Mesothelial cell of epicardium (in vitro differentiated cells): ENCODE measurements around the gene NIM1K. TPM values are rescaled to one million over a fixed set of nuclear protein-coding genes. Genes with fewer than 3 reads are reported as not detected.
"Not testable (repeated sequence)": the region's sequence is repeated elsewhere in the genome, so short reads cannot be mapped to it uniquely, and the experiment has no call there.

ENCODE experiments used
- DNase-seq, 2 experiments: peaks; one replicate each; pipeline ENCODE4 v3.0.0; 2021; ENCODE audit warnings: low spot score in 2 of 2; ENCODE audit not compliant: unreplicated experiment in 2 of 2
- H3K27ac Mint-ChIP-seq: 2 replicates; pipeline ENCODE4 v1.8.0; 2021; ENCODE audit warnings: mixed read lengths
- H3K27me3 Mint-ChIP-seq: 2 replicates; pipeline ENCODE4 v1.8.0; 2021; ENCODE audit warnings: low read depth, mixed read lengths
- H3K36me3 Mint-ChIP-seq: 2 replicates; pipeline ENCODE4 v1.8.0; 2021; ENCODE audit warnings: mixed read lengths
- H3K4me1 Mint-ChIP-seq: 2 replicates; pipeline ENCODE4 v1.8.0; 2021; ENCODE audit warnings: mixed read lengths
- H3K4me3 Mint-ChIP-seq: 2 replicates; pipeline ENCODE4 v1.8.0; 2021; ENCODE audit warnings: mild to moderate bottlenecking, moderate library complexity, mixed read lengths
- H3K9me3 Mint-ChIP-seq: 2 replicates; pipeline ENCODE4 v1.8.0; 2021; ENCODE audit warnings: mixed read lengths
- total RNA-seq: library from RNA; stranded (reverse); gene quantifications from 3 replicates; pipeline ENCODE4 v1.2.1, GENCODE V29; 2021
- TF ChIP-seq, protein P1 (sequence below): fragments of 200-600 bp; sonication (generic); IDR thresholded peaks from one replicate; pipeline ENCODE4 v1.5.0; 2021; ENCODE audit warnings: antibody characterized with exemption; ENCODE audit not compliant: unreplicated experiment

NIM1K gene
- total RNA-seq, 1 donor from 2014 or later = 0.22 TPM

DNA sequence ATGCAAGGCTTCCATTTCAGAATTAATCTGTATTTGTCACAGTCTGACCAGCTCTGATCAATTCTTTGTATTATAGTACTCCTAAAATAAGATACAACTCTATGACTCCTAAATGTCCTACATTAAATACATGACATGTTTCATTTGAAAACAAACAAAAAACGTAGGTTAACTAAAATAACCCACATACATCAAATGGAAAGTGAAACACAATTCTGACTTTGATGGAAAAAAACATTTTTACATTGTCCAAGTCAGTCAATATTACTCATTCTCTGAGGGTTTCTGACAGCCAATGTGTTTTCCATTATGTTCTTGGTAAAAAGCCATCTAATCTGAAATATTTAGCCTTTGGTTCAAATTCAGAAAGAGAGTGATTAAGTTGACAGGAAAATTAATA is 112.5 kb downstream of the NIM1K start:
- no peaks in the 10 kb centered on the region for H3K9me3 Mint-ChIP-seq
- H3K36me3 Mint-ChIP-seq = peaks cover 4% of the 10 kb centered on the region
- H3K27ac Mint-ChIP-seq = no peak overlapping the region
- no peak for DNase-seq
- TF ChIP-seq, protein P1, sequence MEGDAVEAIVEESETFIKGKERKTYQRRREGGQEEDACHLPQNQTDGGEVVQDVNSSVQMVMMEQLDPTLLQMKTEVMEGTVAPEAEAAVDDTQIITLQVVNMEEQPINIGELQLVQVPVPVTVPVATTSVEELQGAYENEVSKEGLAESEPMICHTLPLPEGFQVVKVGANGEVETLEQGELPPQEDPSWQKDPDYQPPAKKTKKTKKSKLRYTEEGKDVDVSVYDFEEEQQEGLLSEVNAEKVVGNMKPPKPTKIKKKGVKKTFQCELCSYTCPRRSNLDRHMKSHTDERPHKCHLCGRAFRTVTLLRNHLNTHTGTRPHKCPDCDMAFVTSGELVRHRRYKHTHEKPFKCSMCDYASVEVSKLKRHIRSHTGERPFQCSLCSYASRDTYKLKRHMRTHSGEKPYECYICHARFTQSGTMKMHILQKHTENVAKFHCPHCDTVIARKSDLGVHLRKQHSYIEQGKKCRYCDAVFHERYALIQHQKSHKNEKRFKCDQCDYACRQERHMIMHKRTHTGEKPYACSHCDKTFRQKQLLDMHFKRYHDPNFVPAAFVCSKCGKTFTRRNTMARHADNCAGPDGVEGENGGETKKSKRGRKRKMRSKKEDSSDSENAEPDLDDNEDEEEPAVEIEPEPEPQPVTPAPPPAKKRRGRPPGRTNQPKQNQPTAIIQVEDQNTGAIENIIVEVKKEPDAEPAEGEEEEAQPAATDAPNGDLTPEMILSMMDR = no peak
- H3K4me3 Mint-ChIP-seq = no peak overlapping the region
- no peaks in the 10 kb centered on the region for H3K27me3 Mint-ChIP-seq
- peaks cover 69% of the 10 kb centered on the region for H3K4me1 Mint-ChIP-seq

DNA sequence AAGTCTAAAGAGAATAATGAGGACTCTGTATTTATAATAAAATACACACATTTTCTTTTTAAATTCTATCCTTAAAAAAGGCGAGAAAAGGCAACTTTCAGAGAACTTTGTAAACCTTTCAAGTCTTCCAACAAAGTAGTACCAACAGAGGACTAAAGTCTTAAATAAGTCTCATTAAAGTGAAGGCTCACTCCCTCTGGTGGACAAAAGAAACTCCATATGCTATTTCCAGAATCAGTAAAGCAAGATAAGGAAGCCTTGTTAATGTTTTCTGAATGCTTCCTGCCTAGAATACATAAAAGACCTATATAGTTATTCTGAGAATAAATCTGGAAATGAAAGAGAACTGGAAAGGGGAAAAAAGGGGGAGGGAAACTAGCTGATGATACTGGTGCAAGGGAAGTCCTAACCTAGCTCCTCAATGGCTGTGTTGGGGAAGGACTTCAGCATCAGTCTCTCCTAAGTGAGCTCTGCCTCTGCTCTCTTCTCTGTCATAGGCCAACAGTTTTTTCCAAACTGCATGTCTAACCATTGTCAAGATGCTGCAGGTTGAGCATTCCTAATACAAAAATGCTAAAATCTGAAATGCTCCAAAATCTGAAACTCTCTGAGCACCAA is 114.0 kb downstream of the NIM1K start:
- Mint-ChIP-seq H3K4me3 (no peak overlapping the region), H3K27me3 (no peaks in the 10 kb centered on the region), H3K27ac (peak overlapping the region; percentile 77), H3K4me1 (peaks cover 79% of the 10 kb centered on the region), H3K36me3 (no peaks in the 10 kb centered on the region), H3K9me3 (no peaks in the 10 kb centered on the region)
- TF ChIP-seq, protein P1 = peak; percentile 72
- no peak for DNase-seq

DNA sequence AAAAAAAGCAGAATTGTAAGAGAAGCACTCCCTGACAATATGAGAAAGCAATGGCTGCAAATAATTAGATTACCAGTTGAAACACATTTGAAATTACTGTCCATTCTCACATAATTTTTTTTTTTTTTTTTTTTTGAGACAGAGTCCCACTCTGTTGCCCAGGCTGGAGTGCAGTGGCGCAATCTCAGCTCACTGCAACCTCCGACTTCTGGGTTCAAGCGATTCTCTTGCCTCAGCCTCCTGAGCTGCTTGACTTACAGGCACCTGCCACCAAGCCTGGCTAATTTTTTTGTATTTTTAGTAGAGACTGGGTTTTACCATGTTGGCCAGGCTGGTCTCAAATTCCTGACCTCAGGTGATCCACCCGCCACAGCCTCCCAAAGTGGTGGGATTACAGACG is 114.9 kb downstream of the NIM1K start:
- not testable (repeated sequence) for H3K4me3 Mint-ChIP-seq, H3K9me3 Mint-ChIP-seq, H3K27me3 Mint-ChIP-seq, DNase-seq, H3K36me3 Mint-ChIP-seq
- peaks cover 79% of the 10 kb centered on the region for H3K4me1 Mint-ChIP-seq
- peak overlapping the region; percentile 77 for H3K27ac Mint-ChIP-seq

DNA sequence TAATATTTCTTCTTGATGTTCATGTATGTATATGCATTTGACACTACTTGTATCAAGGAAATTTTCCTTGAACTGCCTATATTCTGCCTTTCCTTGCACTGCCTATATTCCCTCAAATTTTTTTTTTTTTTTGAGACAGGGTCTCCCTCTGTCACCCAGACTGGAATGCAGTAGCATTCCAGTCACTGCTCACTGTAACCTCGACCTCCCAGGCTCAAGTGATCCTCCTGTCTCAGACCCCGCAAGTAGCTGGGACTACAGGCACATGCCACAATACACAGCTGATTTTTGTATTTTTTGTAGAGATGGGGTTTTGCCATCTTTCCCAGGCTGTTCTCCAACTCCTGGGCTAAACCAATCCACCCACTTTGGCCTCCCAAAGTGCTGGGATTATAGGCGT is 117.1 kb downstream of the NIM1K start:
- no peaks in the 10 kb centered on the region for H3K36me3 Mint-ChIP-seq
- peak overlapping the region; percentile 51 for H3K4me3 Mint-ChIP-seq
- TF ChIP-seq, protein P1 = no peak
- H3K9me3 Mint-ChIP-seq = no peaks in the 10 kb centered on the region
- no peak for DNase-seq
- H3K4me1 Mint-ChIP-seq = peaks cover 77% of the 10 kb centered on the region
- H3K27me3 Mint-ChIP-seq = no peaks in the 10 kb centered on the region
- H3K27ac Mint-ChIP-seq = peak overlapping the region; percentile 97

DNA sequence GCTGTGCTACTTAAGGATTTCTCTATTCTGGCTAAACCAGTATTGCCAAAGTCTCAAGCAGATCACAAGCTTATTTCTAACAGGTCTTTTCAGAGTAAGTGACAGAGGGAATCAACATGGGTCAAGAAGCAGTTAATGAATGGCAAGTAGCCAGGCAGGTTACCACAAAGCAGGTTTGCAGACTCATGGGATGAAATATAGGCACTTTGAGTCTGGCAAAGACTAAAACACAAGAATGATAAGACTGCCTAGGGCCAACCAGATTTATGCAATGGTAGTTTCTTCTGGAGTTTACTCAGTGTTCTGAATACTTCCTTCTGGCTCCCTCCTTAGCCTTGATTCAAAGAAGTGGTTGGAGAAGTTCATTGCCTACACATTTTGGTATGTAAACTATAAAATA is 117.6 kb downstream of the NIM1K start:
- TF ChIP-seq, protein P1 = no peak
- no peak for DNase-seq
- Mint-ChIP-seq H3K27me3 (no peaks in the 10 kb centered on the region), H3K27ac (peak overlapping the region; percentile 97), H3K4me3 (peak overlapping the region; percentile 51), H3K4me1 (peaks cover 78% of the 10 kb centered on the region), H3K36me3 (no peaks in the 10 kb centered on the region), H3K9me3 (no peaks in the 10 kb centered on the region)

DNA sequence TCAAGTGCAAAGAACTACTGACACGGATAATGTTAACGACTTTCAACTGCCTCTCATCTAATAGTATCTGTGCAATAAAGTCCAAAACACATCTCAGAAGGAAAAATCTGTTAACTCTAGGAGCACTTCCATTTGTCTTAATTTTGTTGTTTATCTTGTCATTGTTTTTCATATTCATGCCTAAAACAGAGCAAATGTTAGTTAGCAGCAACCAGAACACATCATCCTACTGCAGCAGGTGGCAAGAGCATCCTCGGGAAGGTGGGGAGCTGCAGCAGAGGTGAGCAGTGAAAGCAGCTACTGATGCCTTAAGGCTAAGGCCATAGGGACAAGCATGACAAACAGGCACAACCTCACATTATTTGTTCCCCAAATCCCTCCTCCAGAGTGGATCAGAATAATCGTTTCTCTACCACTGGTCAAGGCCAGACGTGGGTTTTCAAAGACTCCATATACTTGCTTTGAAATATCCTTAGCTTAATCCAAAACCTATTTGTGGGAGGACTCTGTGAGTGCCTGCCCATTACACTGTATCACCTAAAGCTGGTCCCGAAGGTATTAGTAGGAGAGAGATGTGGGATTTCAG is 120.1 kb downstream of the NIM1K start:
- Mint-ChIP-seq H3K4me1 (peaks cover 70% of the 10 kb centered on the region), H3K4me3 (peak overlapping the region; percentile 95), H3K9me3 (peaks cover 3% of the 10 kb centered on the region), H3K27ac (peak overlapping the region; percentile 98), H3K36me3 (no peaks in the 10 kb centered on the region), H3K27me3 (no peaks in the 10 kb centered on the region)
- DNase-seq = no peak
- TF ChIP-seq, protein P1 = no peak
